Calu3 (cell line): Measurements from ENCODE around the gene NOM1. TPM values are rescaled to one million over a fixed set of nuclear protein-coding genes. Genes with fewer than 3 reads are reported as not detected.

Experiments used
- BruUV-seq: library from RNA; stranded (reverse); fragments of 400-500 nt; replicated peaks from 2 replicates; lab custom pipeline; 2021; lab: Mats Ljungman, UMichigan
- CTCF ChIA-PET: fragments of 300-600 bp; sonication (Branson Sonifier 250); formaldehyde crosslinking; loops from one replicate; lab custom pipeline; 2022; ENCODE audit warnings: antibody characterized with exemption; lab: Charles Lee
- DNase-seq: peaks from one replicate; pipeline ENCODE4 v3.0.0; 2022
- H3K27ac Mint-ChIP-seq: one replicate; pipeline ENCODE4 v1.8.0; 2022; ENCODE audit warnings: mixed read lengths; ENCODE audit not compliant: unreplicated experiment
- H3K27me3 Mint-ChIP-seq: one replicate; pipeline ENCODE4 v1.8.0; 2022; ENCODE audit warnings: mixed read lengths; ENCODE audit not compliant: unreplicated experiment
- H3K36me3 Mint-ChIP-seq: one replicate; pipeline ENCODE4 v1.8.0; 2022; ENCODE audit warnings: mild to moderate bottlenecking, moderate library complexity, mixed read lengths; ENCODE audit not compliant: insufficient read depth, unreplicated experiment
- H3K4me1 Mint-ChIP-seq: one replicate; pipeline ENCODE4 v1.8.0; 2022; ENCODE audit warnings: mild to moderate bottlenecking, low read depth, mixed read lengths; ENCODE audit not compliant: unreplicated experiment
- H3K4me3 Mint-ChIP-seq: one replicate; pipeline ENCODE4 v1.8.0; 2022; ENCODE audit warnings: mild to moderate bottlenecking, low read depth, moderate library complexity, mixed read lengths; ENCODE audit not compliant: unreplicated experiment
- H3K9me3 Mint-ChIP-seq: one replicate; pipeline ENCODE4 v1.8.0; 2022; ENCODE audit warnings: low read depth, mixed read lengths; ENCODE audit not compliant: unreplicated experiment
- CTCF ChIP-seq: fragments of 200-600 bp; IDR thresholded peaks from one replicate; pipeline ENCODE4 v1.8.0; 2022; ENCODE audit warnings: antibody characterized with exemption; ENCODE audit not compliant: unreplicated experiment
- intact Hi-C: fragments of 100-400 bp; cut with micrococcal nuclease; formaldehyde crosslinking; loops from one replicate; pipeline ENCODE4 v1.10.0; 2022; ENCODE audit not compliant: unreplicated experiment
- total RNA-seq: library from RNA; stranded (reverse); gene quantifications from 2 replicates; pipeline ENCODE4 v1.2.3, GENCODE V29; 2022

NOM1 gene
- total RNA-seq, 1 experiment from 2014 or later, result 35.1 TPM

- BruUV-seq, result no TSS peak
- no peak for DNase-seq
- no peaks in the 10 kb centered on the region for H3K9me3 Mint-ChIP-seq
- H3K27me3 Mint-ChIP-seq, result no peaks in the 10 kb centered on the region
- no peak overlapping the region for H3K27ac Mint-ChIP-seq
- CTCF ChIA-PET, result no interaction called here
- intact Hi-C loops, result no loop called here
- no peak overlapping the region for H3K4me3 Mint-ChIP-seq
- H3K4me1 Mint-ChIP-seq, result no peaks in the 10 kb centered on the region
- peaks cover 7% of the 10 kb centered on the region for H3K36me3 Mint-ChIP-seq
- TF ChIP-seq CTCF, result no peak
Observed at GRCh38 chr7:156993021-156993924, 43.8 kb downstream of the NOM1 start.

- Mint-ChIP-seq H3K27ac (no peak overlapping the region), H3K4me1 (no peaks in the 10 kb centered on the region), H3K36me3 (peaks cover 7% of the 10 kb centered on the region), H3K27me3 (no peaks in the 10 kb centered on the region), H3K4me3 (no peak overlapping the region), H3K9me3 (no peaks in the 10 kb centered on the region)
- no peak for TF ChIP-seq CTCF
- no peak for DNase-seq
- intact Hi-C loops, result no loop called here
- BruUV-seq, result no TSS peak
- CTCF ChIA-PET, result no interaction called here
Observed at GRCh38 chr7:156993925-156994235, 44.4 kb downstream of the NOM1 start.

- no peak for DNase-seq
- Mint-ChIP-seq H3K27me3 (no peaks in the 10 kb centered on the region), H3K4me1 (no peaks in the 10 kb centered on the region), H3K4me3 (no peak overlapping the region), H3K36me3 (peaks cover 6% of the 10 kb centered on the region), H3K9me3 (no peaks in the 10 kb centered on the region), H3K27ac (no peak overlapping the region)
- intact Hi-C loops, result no loop called here
- CTCF ChIA-PET, result no interaction called here
- no peak for TF ChIP-seq CTCF
- no TSS peak for BruUV-seq
Observed at GRCh38 chr7:156994417-156994816, 44.9 kb downstream of the NOM1 start.

GRCh38 chr7:156998988-156999957 is 49.8 kb downstream of the NOM1 start:
- H3K27ac Mint-ChIP-seq, result no peak overlapping the region
- peaks cover 30% of the 10 kb centered on the region for H3K36me3 Mint-ChIP-seq
- H3K4me3 Mint-ChIP-seq, result peak overlapping the region; percentile 60
- H3K27me3 Mint-ChIP-seq, result no peaks in the 10 kb centered on the region
- H3K9me3 Mint-ChIP-seq, result no peaks in the 10 kb centered on the region
- no TSS peak for BruUV-seq
- DNase-seq, result no peak
- H3K4me1 Mint-ChIP-seq, result peaks cover 10% of the 10 kb centered on the region
- intact Hi-C loops, result no loop called here
- TF ChIP-seq CTCF, result no peak
- CTCF ChIA-PET, result no interaction called here
